ENCODE measurements around the gene KIAA0825.

Gene KIAA0825

GRCh38 chr5:94240993-94241651, 377.3 kb downstream of the KIAA0825 start:
- TF ChIP-seq, protein P1, sequence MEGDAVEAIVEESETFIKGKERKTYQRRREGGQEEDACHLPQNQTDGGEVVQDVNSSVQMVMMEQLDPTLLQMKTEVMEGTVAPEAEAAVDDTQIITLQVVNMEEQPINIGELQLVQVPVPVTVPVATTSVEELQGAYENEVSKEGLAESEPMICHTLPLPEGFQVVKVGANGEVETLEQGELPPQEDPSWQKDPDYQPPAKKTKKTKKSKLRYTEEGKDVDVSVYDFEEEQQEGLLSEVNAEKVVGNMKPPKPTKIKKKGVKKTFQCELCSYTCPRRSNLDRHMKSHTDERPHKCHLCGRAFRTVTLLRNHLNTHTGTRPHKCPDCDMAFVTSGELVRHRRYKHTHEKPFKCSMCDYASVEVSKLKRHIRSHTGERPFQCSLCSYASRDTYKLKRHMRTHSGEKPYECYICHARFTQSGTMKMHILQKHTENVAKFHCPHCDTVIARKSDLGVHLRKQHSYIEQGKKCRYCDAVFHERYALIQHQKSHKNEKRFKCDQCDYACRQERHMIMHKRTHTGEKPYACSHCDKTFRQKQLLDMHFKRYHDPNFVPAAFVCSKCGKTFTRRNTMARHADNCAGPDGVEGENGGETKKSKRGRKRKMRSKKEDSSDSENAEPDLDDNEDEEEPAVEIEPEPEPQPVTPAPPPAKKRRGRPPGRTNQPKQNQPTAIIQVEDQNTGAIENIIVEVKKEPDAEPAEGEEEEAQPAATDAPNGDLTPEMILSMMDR (IDR thresholded peaks at IDR 0.05; ENCODE audit: borderline replicate concordance, control extremely low read depth, extremely low read depth, insufficient read depth, missing control alignments), result no peak
- in situ Hi-C loops (cut with MboI; ENCODE audit: low sequenced_read_pairs, unreplicated experiment), result no loop called here
- DNase-seq (ENCODE audit: low spot score), result no peak

GRCh38 chr5:94240596-94240992, 377.8 kb downstream of the KIAA0825 start:
- TF ChIP-seq, protein P1 (IDR thresholded peaks at IDR 0.05; ENCODE audit: borderline replicate concordance, control extremely low read depth, extremely low read depth, insufficient read depth, missing control alignments), result no peak
- in situ Hi-C loops (cut with MboI; ENCODE audit: low sequenced_read_pairs, unreplicated experiment), result no loop called here
- no peak for DNase-seq (ENCODE audit: low spot score)

DNA sequence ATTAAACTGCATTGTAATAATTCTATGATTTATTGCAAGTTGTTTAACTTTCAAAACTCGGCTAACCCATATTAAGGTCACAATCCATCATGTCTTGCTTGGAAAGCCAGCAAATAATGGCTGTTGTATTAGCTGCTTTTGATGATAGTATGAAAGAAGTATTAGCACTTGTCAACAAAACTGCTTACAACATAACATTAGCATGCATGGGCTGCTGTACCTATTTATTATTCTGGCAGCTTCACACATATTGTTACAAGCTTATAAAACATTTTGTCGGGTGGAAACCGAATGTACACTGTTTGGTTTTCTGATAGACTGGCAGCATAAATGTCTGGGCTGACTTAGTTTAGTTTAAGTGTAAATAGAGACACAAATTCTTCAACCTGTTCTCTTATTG, 378.3 kb downstream of the KIAA0825 start:
- DNase-seq (ENCODE audit: low spot score), result no peak
- TF ChIP-seq, protein P1 (IDR thresholded peaks at IDR 0.05; ENCODE audit: borderline replicate concordance, control extremely low read depth, extremely low read depth, insufficient read depth, missing control alignments), result no peak
- in situ Hi-C loops (cut with MboI; ENCODE audit: low sequenced_read_pairs, unreplicated experiment), result no loop called here

GRCh38 chr5:94239266-94239665, 379.1 kb downstream of the KIAA0825 start:
- no peak for DNase-seq (ENCODE audit: low spot score)
- TF ChIP-seq, protein P1 (IDR thresholded peaks at IDR 0.05; ENCODE audit: borderline replicate concordance, control extremely low read depth, extremely low read depth, insufficient read depth, missing control alignments), result no peak
- in situ Hi-C loops (cut with MboI; ENCODE audit: low sequenced_read_pairs, unreplicated experiment), result no loop called here

- no peak for DNase-seq (ENCODE audit: low spot score)
- in situ Hi-C loops (cut with MboI; ENCODE audit: low sequenced_read_pairs, unreplicated experiment), result no loop called here
- TF ChIP-seq, protein P1 (IDR thresholded peaks at IDR 0.05; ENCODE audit: borderline replicate concordance, control extremely low read depth, extremely low read depth, insufficient read depth, missing control alignments), result no peak
Measured at GRCh38 chr5:94234987-94235386, 383.4 kb downstream of the KIAA0825 start.

- TF ChIP-seq, protein P1 (IDR thresholded peaks at IDR 0.05; ENCODE audit: borderline replicate concordance, control extremely low read depth, extremely low read depth, insufficient read depth, missing control alignments), result no peak
- DNase-seq (ENCODE audit: low spot score), result no peak
- in situ Hi-C loops (cut with MboI; ENCODE audit: low sequenced_read_pairs, unreplicated experiment), result no loop called here
Measured at GRCh38 chr5:94228791-94229190, 389.6 kb downstream of the KIAA0825 start.
